Measurements from ENCODE around the gene NUCB2. TPM values are rescaled to one million over a fixed set of nuclear protein-coding genes. Genes with fewer than 3 reads are reported as not detected.

The NUCB2 gene
- total RNA-seq, 1 donor from 2014 or later = 52.8 TPM

DNA sequence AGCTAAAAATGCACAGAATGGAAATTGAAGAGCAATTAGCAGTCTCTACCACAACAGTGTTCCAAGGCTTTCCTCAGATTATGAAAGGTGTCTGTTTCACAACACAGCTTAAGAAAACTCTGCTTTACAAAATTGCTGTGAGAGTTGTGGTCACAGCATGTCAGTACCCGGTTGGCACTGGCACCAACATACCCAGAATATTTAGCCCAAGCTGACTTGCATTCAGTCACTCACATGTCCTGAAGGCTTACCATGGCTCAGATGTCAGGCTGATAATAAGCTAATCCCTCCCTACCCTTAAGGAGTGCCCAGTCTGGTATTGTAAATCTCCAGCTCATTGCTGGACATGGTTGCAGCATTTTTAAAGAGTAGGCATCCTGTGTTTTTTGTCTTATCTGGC lies 90.0 kb downstream of the NUCB2 start:
- Mint-ChIP-seq H3K9me3 (ENCODE audit: low read depth) (peaks cover 33% of the 10 kb centered on the region), H3K4me3 (ENCODE audit: low read depth) (no peak overlapping the region), H3K4me1 (ENCODE audit: low read depth) (no peaks in the 10 kb centered on the region), H3K27ac (no peak overlapping the region), H3K36me3 (ENCODE audit: insufficient read depth) (peaks cover 24% of the 10 kb centered on the region), H3K27me3 (no peaks in the 10 kb centered on the region)
- no peak for TF ChIP-seq CTCF (IDR thresholded peaks at IDR 0.05; ENCODE audit: unreplicated experiment)
- no peak for DNase-seq (ENCODE audit: low spot score, unreplicated experiment)

- no peak overlapping the region for H3K4me3 Mint-ChIP-seq (ENCODE audit: low read depth)
- peaks cover 39% of the 10 kb centered on the region for H3K9me3 Mint-ChIP-seq (ENCODE audit: low read depth)
- peaks cover 33% of the 10 kb centered on the region for H3K36me3 Mint-ChIP-seq (ENCODE audit: insufficient read depth)
- H3K27me3 Mint-ChIP-seq = no peaks in the 10 kb centered on the region
- no peak for DNase-seq (ENCODE audit: low spot score, unreplicated experiment)
- no peak overlapping the region for H3K27ac Mint-ChIP-seq
- H3K4me1 Mint-ChIP-seq (ENCODE audit: low read depth) = no peaks in the 10 kb centered on the region
- no peak for TF ChIP-seq CTCF (IDR thresholded peaks at IDR 0.05; ENCODE audit: unreplicated experiment)
Observed at GRCh38 chr11:17368551-17368950, 92.0 kb downstream of the NUCB2 start.

DNA sequence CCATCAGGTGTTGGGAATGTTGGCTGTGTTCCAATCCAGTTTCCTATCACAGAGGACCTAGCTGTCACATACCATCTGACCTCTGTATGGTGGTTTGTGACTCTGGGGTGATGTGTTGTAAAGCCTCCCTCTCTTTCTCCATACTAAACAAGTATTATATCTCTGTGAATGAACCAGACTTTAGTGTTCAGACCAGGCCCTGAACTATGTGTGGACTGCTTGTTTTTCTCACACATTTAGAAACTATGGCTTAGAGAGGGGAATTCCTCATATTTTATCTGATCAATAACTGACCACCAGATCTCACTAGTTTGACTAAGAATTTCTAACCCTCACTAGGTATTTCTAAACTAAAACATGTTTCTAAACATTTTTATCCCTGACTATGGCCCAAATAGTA lies 92.6 kb downstream of the NUCB2 start:
- no peak for TF ChIP-seq CTCF (IDR thresholded peaks at IDR 0.05; ENCODE audit: unreplicated experiment)
- H3K36me3 Mint-ChIP-seq (ENCODE audit: insufficient read depth) = peaks cover 33% of the 10 kb centered on the region
- DNase-seq (ENCODE audit: low spot score, unreplicated experiment) = no peak
- H3K27ac Mint-ChIP-seq = no peak overlapping the region
- H3K4me1 Mint-ChIP-seq (ENCODE audit: low read depth) = no peaks in the 10 kb centered on the region
- no peak overlapping the region for H3K4me3 Mint-ChIP-seq (ENCODE audit: low read depth)
- H3K27me3 Mint-ChIP-seq = no peaks in the 10 kb centered on the region
- H3K9me3 Mint-ChIP-seq (ENCODE audit: low read depth) = peaks cover 39% of the 10 kb centered on the region

- Mint-ChIP-seq H3K27me3 (no peaks in the 10 kb centered on the region), H3K27ac (no peak overlapping the region), H3K9me3 (ENCODE audit: low read depth) (peaks cover 42% of the 10 kb centered on the region), H3K4me1 (ENCODE audit: low read depth) (no peaks in the 10 kb centered on the region), H3K36me3 (ENCODE audit: insufficient read depth) (peaks cover 34% of the 10 kb centered on the region), H3K4me3 (ENCODE audit: low read depth) (no peak overlapping the region)
- no peak for DNase-seq (ENCODE audit: low spot score, unreplicated experiment)
- TF ChIP-seq CTCF (IDR thresholded peaks at IDR 0.05; ENCODE audit: unreplicated experiment) = no peak
Observed at GRCh38 chr11:17369684-17370243, 93.2 kb downstream of the NUCB2 start.

GRCh38 chr11:17371614-17372013 lies 95.1 kb downstream of the NUCB2 start:
- Mint-ChIP-seq H3K36me3 (ENCODE audit: insufficient read depth) (peaks cover 34% of the 10 kb centered on the region), H3K4me1 (ENCODE audit: low read depth) (no peaks in the 10 kb centered on the region), H3K4me3 (ENCODE audit: low read depth) (no peak overlapping the region), H3K27me3 (no peaks in the 10 kb centered on the region), H3K27ac (no peak overlapping the region), H3K9me3 (ENCODE audit: low read depth) (peaks cover 45% of the 10 kb centered on the region)
- no peak for TF ChIP-seq CTCF (IDR thresholded peaks at IDR 0.05; ENCODE audit: unreplicated experiment)
- DNase-seq (ENCODE audit: low spot score, unreplicated experiment) = no peak
